ENCODE measurements around the gene HS3ST6.

GRCh38 chr16:1916640-1916990 lies 1.6 kb downstream of the HS3ST6 start:
- TF ChIP-seq POLR2AphosphoS5 (IDR thresholded peaks at IDR 0.05; ENCODE audit: low read depth, low read length): no peak
- TF ChIP-seq SIN3A (IDR thresholded peaks at IDR 0.05; ENCODE audit: borderline replicate concordance, insufficient read depth, low read length): no peak
- no peak for TF ChIP-seq TAF1 (IDR thresholded peaks at IDR 0.05; ENCODE audit: borderline replicate concordance, insufficient read depth, low read length)
- no peak for TF ChIP-seq REST (IDR thresholded peaks at IDR 0.05; ENCODE audit: insufficient read depth in 1 of 2, low read depth in 2 of 2, low read length in 2 of 2)
- TF ChIP-seq FOXP2 (optimal IDR thresholded peaks at IDR 0.05; ENCODE audit: borderline replicate concordance, extremely low read depth, extremely low read length, insufficient read depth): no peak
